Body of pancreas (tissue), 4 donors: ENCODE results near the gene NXF3.
"Not testable (repeated sequence)": the region's sequence is repeated elsewhere in the genome, so short reads cannot be mapped to it uniquely, and the experiment has no call there.

ENCODE experiments used
- POLR2A ChIP-seq, 3 donors: fragments of 450-650 bp; IDR thresholded peaks; one replicate each; pipeline ENCODE4 v1.6.1; 2016; ENCODE audit warnings: antibody characterized with exemption in 3 of 3, mild to moderate bottlenecking in 2 of 3
- TF ChIP-seq, protein P1 (sequence below), 7 experiments: fragments of 450-650 bp in 4 of 7; fragments of 200-600 bp in 3 of 7; sonication (generic) in 3 of 7; IDR thresholded peaks; one replicate each; pipeline ENCODE4 v1.5.1; 2016 to 2019; ENCODE audit warnings: antibody characterized with exemption in 7 of 7

DNA sequence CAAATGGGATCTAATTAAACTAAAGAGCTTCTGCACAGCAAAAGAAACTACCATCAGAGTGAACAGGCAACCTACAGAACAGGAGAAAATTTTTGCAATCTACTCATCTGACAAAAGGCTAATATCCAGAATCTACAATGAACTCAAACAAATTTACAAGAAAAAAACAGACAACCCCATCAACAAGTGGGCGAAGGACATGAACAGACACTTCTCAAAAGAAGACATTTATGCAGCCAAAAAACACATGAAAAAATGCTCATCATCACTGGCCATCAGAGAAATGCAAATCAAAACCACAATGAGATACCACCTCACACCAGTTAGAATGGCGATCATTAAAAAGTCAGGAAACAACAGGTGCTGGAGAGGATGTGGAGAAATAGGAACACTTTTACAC, 43.6 kb upstream of the NXF3 start:
- TF ChIP-seq, protein P1, sequence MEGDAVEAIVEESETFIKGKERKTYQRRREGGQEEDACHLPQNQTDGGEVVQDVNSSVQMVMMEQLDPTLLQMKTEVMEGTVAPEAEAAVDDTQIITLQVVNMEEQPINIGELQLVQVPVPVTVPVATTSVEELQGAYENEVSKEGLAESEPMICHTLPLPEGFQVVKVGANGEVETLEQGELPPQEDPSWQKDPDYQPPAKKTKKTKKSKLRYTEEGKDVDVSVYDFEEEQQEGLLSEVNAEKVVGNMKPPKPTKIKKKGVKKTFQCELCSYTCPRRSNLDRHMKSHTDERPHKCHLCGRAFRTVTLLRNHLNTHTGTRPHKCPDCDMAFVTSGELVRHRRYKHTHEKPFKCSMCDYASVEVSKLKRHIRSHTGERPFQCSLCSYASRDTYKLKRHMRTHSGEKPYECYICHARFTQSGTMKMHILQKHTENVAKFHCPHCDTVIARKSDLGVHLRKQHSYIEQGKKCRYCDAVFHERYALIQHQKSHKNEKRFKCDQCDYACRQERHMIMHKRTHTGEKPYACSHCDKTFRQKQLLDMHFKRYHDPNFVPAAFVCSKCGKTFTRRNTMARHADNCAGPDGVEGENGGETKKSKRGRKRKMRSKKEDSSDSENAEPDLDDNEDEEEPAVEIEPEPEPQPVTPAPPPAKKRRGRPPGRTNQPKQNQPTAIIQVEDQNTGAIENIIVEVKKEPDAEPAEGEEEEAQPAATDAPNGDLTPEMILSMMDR (IDR thresholded peaks at IDR 0.05): not testable (repeated sequence)
- TF ChIP-seq POLR2A (IDR thresholded peaks at IDR 0.05): not testable (repeated sequence)
